Cardiac muscle cell (in vitro differentiated cells and primary cell): ENCODE results near the gene ARHGDIA. TPM values are rescaled to one million over a fixed set of nuclear protein-coding genes. Genes with fewer than 3 reads are reported as not detected.

Source experiments
- DNase-seq, 2 donors: peaks; one replicate each; pipeline versions ENCODE4 v3.0.0 to v3.0.0-alpha.2; 2010 to 2017; ENCODE audit warnings: low read depth in 1 of 2, low spot score in 1 of 2
- H3K27ac ChIP-seq: fragments of 200-600 bp; sonication (generic); 2 replicates; pipeline ENCODE4 v1.5.1; 2016
- H3K27me3 ChIP-seq: fragments of 200-600 bp; sonication (generic); 2 replicates; pipeline ENCODE4 v1.6.0; 2016; ENCODE audit warnings: control low read depth
- H3K36me3 ChIP-seq: fragments of 200-600 bp; sonication (generic); 2 replicates; pipeline ENCODE4 v1.5.1; 2016; ENCODE audit warnings: control low read depth
- H3K4me1 ChIP-seq: fragments of 200-600 bp; sonication (generic); 2 replicates; pipeline ENCODE4 v1.8.1; 2017; ENCODE audit warnings: low read depth, mild to moderate bottlenecking, mixed run types
- H3K4me3 ChIP-seq: fragments of 200-600 bp; sonication (generic); 2 replicates; pipeline ENCODE4 v1.5.1; 2016; ENCODE audit warnings: mild to moderate bottlenecking
- H3K9me3 ChIP-seq: fragments of 200-600 bp; sonication (generic); 2 replicates; pipeline ENCODE4 v1.5.1; 2017; ENCODE audit warnings: low read depth, mild to moderate bottlenecking, control low read depth
- CTCF ChIP-seq: IDR thresholded peaks from 2 replicates; pipeline ENCODE4 v1.5.1; 2012; ENCODE audit warnings: low read depth, mild to moderate bottlenecking, low read length
- polyA plus RNA-seq: library from polyadenylated mRNA; unstranded; fragments of >200 nt; fragmentation: Nextera tagmentation; extraction: Ambion mirVana; gene quantifications from 2 replicates; pipeline ENCODE4 v1.2.1, GENCODE V29; 2016
- total RNA-seq: library from RNA; depleted of rRNA; stranded (reverse); fragments of >200 nt; gene quantifications from 2 replicates; pipeline ENCODE4 v1.2.3, GENCODE V29; 2016

Gene ARHGDIA
- total and polyA plus RNA-seq, 2 experiments from 2014 or later = 101 to 163 TPM

DNA sequence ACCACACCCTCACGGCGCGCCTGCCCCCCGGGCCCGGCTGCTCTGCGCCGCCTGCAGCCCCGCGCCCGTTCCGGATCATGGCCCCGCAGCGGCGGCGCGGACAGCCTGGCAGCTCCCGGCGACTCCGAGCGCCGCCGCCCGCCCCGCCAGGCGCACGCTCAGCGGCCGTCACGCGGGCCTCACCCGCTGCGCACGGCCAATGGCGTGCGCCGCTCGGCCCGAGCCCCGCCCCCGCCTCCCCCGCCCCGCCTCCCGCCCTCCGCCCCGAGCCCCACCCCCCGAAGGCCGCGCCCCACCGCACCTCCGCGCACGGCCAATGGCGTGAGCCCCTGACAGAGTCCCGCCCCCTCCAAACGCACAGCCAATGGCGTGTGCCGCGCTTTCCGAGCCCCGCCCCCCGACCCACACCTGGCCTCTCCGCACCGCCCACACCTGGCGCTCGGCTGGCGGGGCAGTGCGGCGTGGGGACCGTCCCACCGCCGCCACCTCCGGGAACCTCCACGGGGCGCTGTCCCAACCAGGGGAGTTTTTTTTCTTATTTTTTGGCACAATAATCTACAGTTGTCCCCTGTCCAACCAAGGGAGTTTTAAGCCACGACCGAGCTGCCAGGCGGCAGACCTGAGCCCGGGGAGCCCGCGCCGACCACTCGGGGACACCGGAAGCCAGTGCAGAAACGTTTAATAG lies 40.3 kb upstream of the ARHGDIA start, which contains the start of gene PCYT2:
TSS of gene PCYT2 (minus strand) at position 123 of the 685 bp plus-strand sequence. CDS start at position 79, 44 bp downstream.
- Histone ChIP-seq H3K27ac (peak within 1 kb of the TSS; percentile 72), H3K4me3 (peak within 1 kb of the TSS; percentile 63), H3K4me1 (peaks cover 8% of the 10 kb centered on the region), H3K9me3 (no peaks in the 10 kb centered on the region), H3K27me3 (no peaks in the 10 kb centered on the region), H3K36me3 (peaks cover 20% of the 10 kb centered on the region)
- peak; percentile 89 to 95 for DNase-seq
- no peak for TF ChIP-seq CTCF

DNA sequence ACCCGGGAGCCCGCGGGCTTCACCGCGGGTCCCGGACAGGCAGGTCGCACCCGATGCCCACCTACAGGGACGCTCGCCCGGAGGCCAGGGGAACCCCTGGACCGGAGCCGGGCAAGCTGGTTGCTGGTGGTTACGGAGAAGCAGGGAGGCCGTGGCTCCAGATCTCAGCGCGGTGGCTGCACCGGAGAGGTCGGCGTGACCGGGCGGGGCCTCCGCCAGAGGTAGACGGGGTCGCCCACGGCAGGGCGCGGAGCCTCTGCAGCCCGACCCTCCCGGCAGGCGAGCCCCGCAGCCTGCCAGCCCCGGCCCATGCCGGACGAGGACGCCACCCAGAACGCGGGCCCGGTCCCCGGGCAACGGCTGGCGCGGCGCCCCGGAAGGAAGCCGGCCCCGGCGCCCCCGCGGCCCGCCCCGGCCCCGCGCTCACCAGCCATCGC lies 39.7 kb upstream of the ARHGDIA start:
- DNase-seq = peak in 1 of 2 donors; percentile 52
- H3K36me3 ChIP-seq = peaks cover 20% of the 10 kb centered on the region
- no peak for TF ChIP-seq CTCF
- no peaks in the 10 kb centered on the region for H3K27me3 ChIP-seq
- H3K27ac ChIP-seq = peak overlapping the region; percentile 72
- H3K4me1 ChIP-seq = peaks cover 8% of the 10 kb centered on the region
- peak overlapping the region; percentile 63 for H3K4me3 ChIP-seq
- H3K9me3 ChIP-seq = no peaks in the 10 kb centered on the region

- Histone ChIP-seq H3K4me1 (peaks cover 8% of the 10 kb centered on the region), H3K27me3 (no peaks in the 10 kb centered on the region), H3K27ac (peak overlapping the region; percentile 72), H3K9me3 (no peaks in the 10 kb centered on the region), H3K4me3 (peak overlapping the region; percentile 63), H3K36me3 (peaks cover 20% of the 10 kb centered on the region)
- no peak for TF ChIP-seq CTCF
- DNase-seq = peak in 1 of 2 donors; percentile 55
These were observed 39.1 kb upstream of the ARHGDIA start for GRCh38 chr17:81909966-81910839.

- H3K4me1 ChIP-seq = peaks cover 8% of the 10 kb centered on the region
- no peak for TF ChIP-seq CTCF
- no peaks in the 10 kb centered on the region for H3K9me3 ChIP-seq
- no peak overlapping the region for H3K4me3 ChIP-seq
- H3K27me3 ChIP-seq = no peaks in the 10 kb centered on the region
- H3K36me3 ChIP-seq = peaks cover 23% of the 10 kb centered on the region
- DNase-seq = no peak
- peak overlapping the region; percentile 72 for H3K27ac ChIP-seq
These were observed 38.1 kb upstream of the ARHGDIA start for GRCh38 chr17:81909231-81909630.

- no peak for TF ChIP-seq CTCF
- H3K27me3 ChIP-seq = no peaks in the 10 kb centered on the region
- H3K36me3 ChIP-seq = peaks cover 21% of the 10 kb centered on the region
- peaks cover 8% of the 10 kb centered on the region for H3K4me1 ChIP-seq
- no peak overlapping the region for H3K4me3 ChIP-seq
- no peak for DNase-seq
- H3K27ac ChIP-seq = no peak overlapping the region
- H3K9me3 ChIP-seq = no peaks in the 10 kb centered on the region
These were observed 37.7 kb upstream of the ARHGDIA start for GRCh38 chr17:81908793-81909192.
